ENCODE measurements around the gene SLC6A3. TPM values are rescaled to one million over a fixed set of nuclear protein-coding genes. Genes with fewer than 3 reads are reported as not detected.

Gene SLC6A3
- total RNA-seq, 1 experiment from 2014 or later = not detected

GRCh38 chr5:1351156-1351555 is 94.1 kb downstream of the SLC6A3 start:
- Histone ChIP-seq H3K9me3 (ENCODE audit: low read depth, low read length, poor library complexity, severe bottlenecking) (no peaks in the 10 kb centered on the region), H3K27me3 (replicated peaks; ENCODE audit: insufficient read depth, low read depth, low read length, poor library complexity) (peaks cover 60% of the 10 kb centered on the region), H3K36me3 (ENCODE audit: insufficient read depth, low read length, poor library complexity, severe bottlenecking) (no peaks in the 10 kb centered on the region), H3K4me1 (ENCODE audit: insufficient read depth, low read length, poor library complexity, severe bottlenecking) (peaks cover 1% of the 10 kb centered on the region), H3K27ac (ENCODE audit: low read depth, low read length, poor library complexity, severe bottlenecking) (no peak overlapping the region), H3K4me3 (ENCODE audit: low read depth, low read length, poor library complexity, severe bottlenecking) (no peak overlapping the region)
- ChIA-PET CTCF (no interaction called here), POLR2A (ENCODE audit: low non-redundant PET) (no interaction called here)
- no peak for DNase-seq (ENCODE audit: low spot score)
- BruUV-seq (replicated peaks) = no TSS peak
- intact Hi-C loops (cut with micrococcal nuclease; ENCODE audit: unreplicated experiment) = no loop called here
- no peak for TF ChIP-seq EZH2 (IDR thresholded peaks at IDR 0.05; ENCODE audit: borderline replicate concordance, low read depth, low read length, poor library complexity, severe bottlenecking)

DNA sequence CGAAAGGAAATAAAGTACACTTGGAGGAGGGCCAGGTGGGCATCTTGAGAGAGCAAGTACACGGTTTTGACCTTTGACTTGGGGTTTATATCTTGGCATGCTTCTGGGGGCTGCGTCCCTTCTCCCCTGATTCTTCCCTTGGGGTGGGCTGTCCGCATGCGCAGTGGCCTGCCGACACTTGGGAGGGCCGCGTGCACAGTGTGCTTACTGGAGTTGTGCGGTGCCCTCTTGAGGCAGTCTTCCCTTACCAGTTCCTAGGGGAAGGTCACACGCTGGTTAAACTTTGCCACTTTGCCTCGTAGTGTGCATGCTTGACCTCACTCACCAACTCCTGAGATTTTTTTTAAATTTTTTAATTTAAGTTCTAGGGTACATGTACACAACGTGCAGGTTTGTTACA is 96.0 kb downstream of the SLC6A3 start:
- H3K27ac ChIP-seq (ENCODE audit: low read depth, low read length, poor library complexity, severe bottlenecking) = no peak overlapping the region
- DNase-seq (ENCODE audit: low spot score) = peak; percentile 22
- no peak overlapping the region for H3K4me3 ChIP-seq (ENCODE audit: low read depth, low read length, poor library complexity, severe bottlenecking)
- peaks cover 40% of the 10 kb centered on the region for H3K27me3 ChIP-seq (replicated peaks; ENCODE audit: insufficient read depth, low read depth, low read length, poor library complexity)
- H3K36me3 ChIP-seq (ENCODE audit: insufficient read depth, low read length, poor library complexity, severe bottlenecking) = no peaks in the 10 kb centered on the region
- H3K4me1 ChIP-seq (ENCODE audit: insufficient read depth, low read length, poor library complexity, severe bottlenecking) = peaks cover 6% of the 10 kb centered on the region
- H3K9me3 ChIP-seq (ENCODE audit: low read depth, low read length, poor library complexity, severe bottlenecking) = no peaks in the 10 kb centered on the region
- ChIA-PET CTCF (no interaction called here), POLR2A (ENCODE audit: low non-redundant PET) (no interaction called here)
- TF ChIP-seq EZH2 (IDR thresholded peaks at IDR 0.05; ENCODE audit: borderline replicate concordance, low read depth, low read length, poor library complexity, severe bottlenecking) (no peak), CTCF (conservative IDR thresholded peaks at IDR 0.05; ENCODE audit: low read depth, low read length) (no peak)
- BruUV-seq (replicated peaks) = no TSS peak
- intact Hi-C loops (cut with micrococcal nuclease; ENCODE audit: unreplicated experiment) = no loop called here

GRCh38 chr5:1348986-1349245 is 96.3 kb downstream of the SLC6A3 start:
- TF ChIP-seq CTCF (conservative IDR thresholded peaks at IDR 0.05; ENCODE audit: low read depth, low read length) = no peak
- no peak for TF ChIP-seq EZH2 (IDR thresholded peaks at IDR 0.05; ENCODE audit: borderline replicate concordance, low read depth, low read length, poor library complexity, severe bottlenecking)
- no peaks in the 10 kb centered on the region for H3K9me3 ChIP-seq (ENCODE audit: low read depth, low read length, poor library complexity, severe bottlenecking)
- peaks cover 6% of the 10 kb centered on the region for H3K4me1 ChIP-seq (ENCODE audit: insufficient read depth, low read length, poor library complexity, severe bottlenecking)
- ChIA-PET POLR2A (ENCODE audit: low non-redundant PET) (no interaction called here), CTCF (no interaction called here)
- no peaks in the 10 kb centered on the region for H3K36me3 ChIP-seq (ENCODE audit: insufficient read depth, low read length, poor library complexity, severe bottlenecking)
- no TSS peak for BruUV-seq (replicated peaks)
- peaks cover 37% of the 10 kb centered on the region for H3K27me3 ChIP-seq (replicated peaks; ENCODE audit: insufficient read depth, low read depth, low read length, poor library complexity)
- DNase-seq (ENCODE audit: low spot score) = peak; percentile 11
- no peak overlapping the region for H3K4me3 ChIP-seq (ENCODE audit: low read depth, low read length, poor library complexity, severe bottlenecking)
- H3K27ac ChIP-seq (ENCODE audit: low read depth, low read length, poor library complexity, severe bottlenecking) = no peak overlapping the region
- intact Hi-C loops (cut with micrococcal nuclease; ENCODE audit: unreplicated experiment) = no loop called here

DNA sequence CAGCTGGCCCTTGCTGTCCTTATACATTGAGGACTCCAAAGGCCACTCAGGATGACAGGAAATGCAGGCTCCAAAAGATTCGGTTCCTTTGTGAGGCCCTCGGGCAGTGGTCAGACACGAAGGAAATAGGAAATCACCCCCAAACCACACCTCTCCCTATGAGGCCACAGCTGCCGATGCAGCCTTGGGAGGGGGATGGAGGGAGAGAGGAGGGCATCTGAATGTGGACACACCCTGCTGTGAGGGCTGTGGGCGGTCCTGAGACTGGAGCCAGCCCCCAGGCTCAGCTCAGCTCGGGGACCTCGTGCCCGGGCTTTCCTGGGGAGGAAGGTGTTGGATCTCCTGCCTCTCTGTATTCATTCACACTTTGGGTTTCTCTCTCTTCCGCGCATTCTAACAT is 97.7 kb downstream of the SLC6A3 start:
- peaks cover 6% of the 10 kb centered on the region for H3K4me1 ChIP-seq (ENCODE audit: insufficient read depth, low read length, poor library complexity, severe bottlenecking)
- peaks cover 7% of the 10 kb centered on the region for H3K36me3 ChIP-seq (ENCODE audit: insufficient read depth, low read length, poor library complexity, severe bottlenecking)
- TF ChIP-seq EZH2 (IDR thresholded peaks at IDR 0.05; ENCODE audit: borderline replicate concordance, low read depth, low read length, poor library complexity, severe bottlenecking) (no peak), CTCF (conservative IDR thresholded peaks at IDR 0.05; ENCODE audit: low read depth, low read length) (no peak)
- intact Hi-C loops (cut with micrococcal nuclease; ENCODE audit: unreplicated experiment) = no loop called here
- H3K9me3 ChIP-seq (ENCODE audit: low read depth, low read length, poor library complexity, severe bottlenecking) = no peaks in the 10 kb centered on the region
- H3K27me3 ChIP-seq (replicated peaks; ENCODE audit: insufficient read depth, low read depth, low read length, poor library complexity) = peaks cover 24% of the 10 kb centered on the region
- CTCF ChIA-PET = interaction anchor here (0.7 kb wide), 1 partner anchor 155 kb away, joined by 11 read pairs; no protein-coding TSS in a partner anchor
- no peak overlapping the region for H3K4me3 ChIP-seq (ENCODE audit: low read depth, low read length, poor library complexity, severe bottlenecking)
- POLR2A ChIA-PET (ENCODE audit: low non-redundant PET) = no interaction called here
- no TSS peak for BruUV-seq (replicated peaks)
- DNase-seq (ENCODE audit: low spot score) = no peak
- H3K27ac ChIP-seq (ENCODE audit: low read depth, low read length, poor library complexity, severe bottlenecking) = no peak overlapping the region
